Islet of Langerhans (tissue), 1 donor: ENCODE measurements around the gene GHRHR.

Experiments
- FAIRE-seq: peaks from one replicate; lab custom pipeline; 2011; peaks lifted over from hg19 to GRCh38; lab: Jason Lieb, UNC

The GHRHR gene

GRCh38 chr7:30986331-30986730 is 22.6 kb downstream of the GHRHR start:
- no peak for FAIRE-seq

DNA sequence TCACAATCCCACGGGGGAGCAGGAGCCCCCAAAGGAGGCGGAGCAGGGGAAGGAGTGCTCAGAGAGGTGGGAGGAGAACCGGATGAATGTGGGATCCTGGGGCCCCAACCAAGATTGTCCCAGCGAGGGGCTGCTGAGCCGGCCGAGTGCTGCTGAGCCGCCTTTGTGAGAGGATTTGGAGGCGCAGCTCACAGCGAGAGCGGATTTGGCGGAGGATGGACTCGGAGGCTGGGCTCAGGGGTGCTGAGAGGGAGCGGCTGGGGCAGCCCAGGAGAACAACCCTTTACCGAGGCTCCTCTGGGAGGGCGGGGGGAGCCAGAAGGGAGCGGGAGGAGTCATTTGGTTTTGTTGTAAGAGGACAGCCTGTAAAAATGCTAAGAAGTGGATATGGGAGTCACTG is 23.0 kb downstream of the GHRHR start:
- no peak for FAIRE-seq

DNA sequence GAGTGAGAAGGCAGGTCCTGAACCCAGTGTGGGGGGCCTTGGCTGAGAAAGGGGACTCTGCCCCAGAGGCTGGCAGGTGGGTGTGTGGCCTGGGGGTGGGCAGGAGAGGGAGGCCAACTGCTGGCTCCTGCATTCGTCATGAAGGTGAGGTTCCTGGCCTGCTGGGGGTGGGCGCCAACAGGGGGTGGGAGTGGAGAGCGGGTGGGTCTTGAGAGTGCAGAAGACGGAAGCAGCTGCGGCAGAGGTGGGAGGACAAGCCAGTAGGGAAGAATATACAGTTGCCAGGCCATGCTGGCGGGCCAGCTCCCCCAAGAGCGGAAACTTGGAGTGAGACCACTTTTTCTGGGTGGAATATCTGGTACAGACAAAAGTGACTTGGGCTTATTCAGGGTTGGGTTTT is 23.4 kb downstream of the GHRHR start:
- no peak for FAIRE-seq

- FAIRE-seq: no peak
Measured at GRCh38 chr7:30987936-30988335, 24.2 kb downstream of the GHRHR start.

GRCh38 chr7:30988351-30989005 is 24.7 kb downstream of the GHRHR start:
- no peak for FAIRE-seq

GRCh38 chr7:30989008-30989823 is 25.5 kb downstream of the GHRHR start:
- FAIRE-seq: no peak

DNA sequence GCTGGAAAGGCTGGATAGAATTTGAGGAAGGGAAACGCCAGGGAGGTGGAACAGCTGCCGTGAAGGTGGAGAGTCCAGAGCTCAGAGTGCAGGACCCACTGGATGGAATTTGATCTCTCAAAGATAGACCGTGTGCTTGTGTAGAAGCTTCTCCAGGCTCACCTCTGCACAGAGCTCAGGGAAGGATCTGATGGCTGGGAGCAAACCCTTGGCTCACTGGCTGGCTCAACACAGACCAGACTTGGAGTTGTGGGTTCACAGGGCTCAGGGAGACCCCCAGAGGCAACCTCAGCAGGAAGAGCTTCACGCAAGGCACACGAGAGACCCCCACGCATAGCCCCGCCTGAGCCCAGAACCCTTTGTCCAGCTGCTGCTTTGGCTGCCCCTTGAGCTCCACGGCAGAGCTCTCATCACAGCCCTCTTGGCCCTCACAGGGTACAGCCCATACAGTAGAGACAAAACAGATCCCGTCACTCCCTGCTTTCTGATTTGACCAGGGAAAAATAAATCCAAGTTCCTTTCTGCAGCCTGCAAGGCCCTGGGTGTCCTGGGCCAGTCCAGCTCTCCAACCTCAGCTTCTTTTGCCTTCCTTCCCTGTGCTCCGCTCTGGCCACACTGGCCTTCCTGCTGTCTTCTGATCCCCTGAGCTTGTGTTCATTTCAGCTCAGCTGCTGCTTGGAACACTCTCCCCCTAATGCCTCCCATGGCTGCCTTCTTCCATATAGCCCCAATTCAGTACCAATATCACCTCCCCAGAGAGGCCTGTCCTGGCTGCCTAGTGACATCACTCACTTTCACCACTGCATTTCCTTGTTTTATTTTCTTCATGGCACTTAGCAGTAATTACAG is 26.3 kb downstream of the GHRHR start:
- FAIRE-seq: no peak

DNA sequence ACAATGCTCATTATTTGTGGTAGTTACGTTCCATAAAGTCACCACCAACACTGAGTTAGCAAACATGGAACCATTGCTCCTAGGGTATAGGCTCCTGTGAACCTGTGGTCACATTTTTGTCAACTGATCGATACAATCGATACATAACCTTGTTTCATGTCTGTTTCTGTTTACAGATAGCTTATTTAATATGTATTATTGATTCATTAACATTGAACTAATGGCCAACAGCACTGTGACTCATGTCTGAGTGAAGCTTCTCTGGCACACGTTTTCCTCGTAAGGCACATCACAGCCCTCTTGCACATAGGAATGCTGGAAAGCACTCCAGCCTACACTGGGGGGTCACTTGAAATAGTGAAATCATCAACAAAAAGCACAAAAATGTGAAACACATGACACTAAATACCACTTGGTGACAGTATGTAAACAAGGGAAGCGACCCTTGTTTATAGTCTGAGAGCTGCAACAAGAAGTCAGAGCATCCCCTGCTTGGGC is 27.0 kb downstream of the GHRHR start:
- FAIRE-seq: no peak

DNA sequence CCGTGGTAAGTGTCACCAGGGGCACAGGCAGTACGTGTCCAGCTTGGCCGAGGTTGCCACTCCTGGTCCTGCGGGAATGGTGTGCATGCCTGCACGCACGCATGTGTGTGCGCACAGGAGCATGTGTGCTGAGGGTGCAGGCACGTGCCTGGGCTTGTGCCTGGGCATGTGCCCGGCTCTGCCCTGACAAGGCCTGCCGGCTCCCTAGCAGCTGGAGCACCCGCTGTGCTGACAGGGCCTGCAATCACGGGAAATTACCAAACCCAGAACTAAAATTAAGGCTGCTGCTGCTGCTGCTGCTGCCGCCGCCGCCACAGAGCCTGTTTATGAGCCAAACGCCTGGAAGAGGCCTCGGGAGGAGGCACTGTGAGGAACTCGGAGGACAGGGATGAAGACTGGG is 28.7 kb downstream of the GHRHR start:
- no peak for FAIRE-seq

GRCh38 chr7:30994206-30995100 is 30.7 kb downstream of the GHRHR start:
- FAIRE-seq: no peak

GRCh38 chr7:30995536-30995935 is 31.8 kb downstream of the GHRHR start:
- no peak for FAIRE-seq

GRCh38 chr7:30996256-30996655 is 32.5 kb downstream of the GHRHR start:
- FAIRE-seq: no peak

GRCh38 chr7:30996883-30997282 is 33.1 kb downstream of the GHRHR start:
- no peak for FAIRE-seq

DNA sequence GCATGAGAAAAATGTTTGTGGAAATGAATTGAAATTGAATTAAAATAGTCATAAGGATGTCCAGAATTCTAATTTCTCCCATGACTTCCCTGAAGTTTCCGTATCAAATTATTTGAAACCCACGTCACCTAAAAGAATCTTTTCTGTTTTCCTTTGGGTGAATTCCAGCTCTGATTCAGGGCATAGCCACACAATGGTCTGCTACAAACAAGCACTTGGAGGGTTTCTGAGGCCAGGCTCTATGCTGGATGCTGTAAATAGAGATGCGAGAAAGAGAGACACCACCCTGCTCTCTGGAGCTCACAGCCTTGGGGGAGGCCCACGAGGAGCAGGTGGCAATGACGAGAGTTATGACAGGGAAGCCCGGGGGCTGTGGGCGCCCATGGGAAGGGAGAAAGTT is 33.6 kb downstream of the GHRHR start:
- FAIRE-seq: no peak

DNA sequence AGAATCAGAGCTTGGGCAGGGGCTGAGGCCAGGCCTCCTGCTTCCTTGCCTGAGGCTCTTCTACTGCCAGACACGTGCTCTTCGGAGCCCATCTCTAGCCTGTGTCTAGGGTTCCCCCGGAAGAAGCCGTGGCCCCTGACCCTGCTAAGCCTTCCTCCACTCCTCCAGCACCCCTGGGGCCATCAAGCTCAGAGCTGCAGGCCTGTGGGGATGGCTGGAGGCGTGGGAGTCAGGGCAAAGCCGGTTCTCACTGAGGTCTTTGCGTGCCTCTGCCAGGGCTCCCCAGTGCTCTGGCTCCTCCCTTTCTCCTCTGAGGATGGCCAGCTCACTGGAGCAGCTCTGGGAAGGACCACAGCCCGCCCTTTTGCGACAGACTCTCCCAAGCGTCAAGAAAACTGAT is 34.4 kb downstream of the GHRHR start:
- no peak for FAIRE-seq

DNA sequence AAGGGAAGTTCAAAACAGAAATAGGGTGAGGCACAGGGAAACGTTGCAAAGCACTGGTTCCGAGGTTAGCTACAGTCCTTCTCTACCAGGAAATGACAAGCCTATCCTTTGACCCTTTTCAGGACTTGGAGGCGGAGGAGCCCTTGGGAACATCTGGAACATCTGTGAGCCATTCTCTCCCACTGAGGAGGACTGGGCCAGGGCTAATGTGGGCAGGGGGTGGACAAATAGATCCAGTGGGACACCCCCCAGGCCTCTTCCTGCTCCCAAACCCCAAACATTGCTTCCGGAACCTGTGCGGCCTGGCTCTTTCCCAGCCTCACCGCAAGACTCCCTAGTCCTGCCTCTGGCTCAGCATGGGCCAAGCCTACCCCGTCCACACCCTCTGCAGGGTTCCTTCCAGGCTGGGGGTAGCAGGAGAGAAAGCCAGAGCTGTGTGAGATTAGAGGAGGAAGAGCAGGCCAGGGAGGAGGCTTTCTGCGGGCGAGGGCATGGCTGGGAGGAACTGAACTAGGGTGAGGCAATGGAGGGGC is 36.5 kb downstream of the GHRHR start:
- FAIRE-seq: no peak

DNA sequence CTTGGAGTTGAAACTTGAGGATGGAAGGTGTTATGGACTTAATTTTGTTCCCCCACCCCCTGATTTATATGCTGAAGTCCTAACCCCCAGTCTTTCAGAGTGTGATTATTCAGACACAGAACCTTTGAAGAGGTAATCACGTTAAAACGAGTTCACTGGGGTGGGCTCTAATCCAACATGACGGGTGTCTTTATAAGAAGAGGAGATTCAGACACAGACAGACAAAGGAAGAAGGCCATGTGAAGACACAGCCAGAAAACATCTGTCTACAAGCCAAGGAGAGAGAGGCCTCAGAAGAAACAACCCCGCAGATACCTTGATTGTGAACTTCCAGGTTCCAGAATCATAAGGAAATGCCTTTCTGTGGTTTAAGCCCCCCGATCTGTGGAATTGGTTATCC is 37.0 kb downstream of the GHRHR start:
- FAIRE-seq: no peak

DNA sequence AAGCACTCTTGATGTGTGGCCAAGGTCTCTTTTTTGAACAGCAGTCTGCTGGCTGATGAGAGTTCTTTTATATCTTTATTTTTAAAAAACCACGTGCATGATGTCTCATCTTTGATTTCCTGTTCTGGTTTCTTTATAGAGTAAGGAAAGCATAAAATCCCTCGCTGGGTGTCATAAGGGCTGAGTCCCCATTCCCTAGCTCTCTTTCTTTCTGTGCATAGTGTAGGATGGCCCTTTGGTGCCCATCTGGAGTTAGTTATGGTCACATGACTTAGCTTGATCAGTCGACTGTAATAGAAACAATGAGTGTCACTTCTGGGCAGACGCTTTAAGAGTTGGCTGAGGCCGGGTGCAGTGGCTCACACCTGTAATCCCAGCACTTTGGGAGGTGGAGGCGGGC is 38.5 kb downstream of the GHRHR start:
- no peak for FAIRE-seq

DNA sequence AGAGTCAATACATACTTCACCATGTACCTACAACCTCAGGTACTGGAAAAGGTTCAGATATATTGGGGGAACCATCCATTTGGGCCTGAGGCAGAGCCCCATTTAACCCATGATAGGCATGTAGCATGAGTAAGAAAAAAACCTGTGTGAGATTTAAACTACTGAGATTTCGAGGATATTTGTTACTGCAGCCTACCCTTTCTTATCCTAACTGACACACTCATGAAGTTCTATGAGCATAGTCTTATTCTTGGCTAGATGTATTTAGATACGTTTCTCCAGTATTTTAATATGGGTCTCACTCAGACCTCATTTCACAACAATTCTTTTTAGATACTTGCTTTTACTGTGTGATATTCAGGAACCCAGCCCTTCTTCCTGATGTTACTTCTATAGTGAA is 39.3 kb downstream of the GHRHR start:
- no peak for FAIRE-seq

- FAIRE-seq: no peak
Measured at GRCh38 chr7:31003721-31004120, 40.0 kb downstream of the GHRHR start.

GRCh38 chr7:31004393-31004792 is 40.6 kb downstream of the GHRHR start:
- no peak for FAIRE-seq

DNA sequence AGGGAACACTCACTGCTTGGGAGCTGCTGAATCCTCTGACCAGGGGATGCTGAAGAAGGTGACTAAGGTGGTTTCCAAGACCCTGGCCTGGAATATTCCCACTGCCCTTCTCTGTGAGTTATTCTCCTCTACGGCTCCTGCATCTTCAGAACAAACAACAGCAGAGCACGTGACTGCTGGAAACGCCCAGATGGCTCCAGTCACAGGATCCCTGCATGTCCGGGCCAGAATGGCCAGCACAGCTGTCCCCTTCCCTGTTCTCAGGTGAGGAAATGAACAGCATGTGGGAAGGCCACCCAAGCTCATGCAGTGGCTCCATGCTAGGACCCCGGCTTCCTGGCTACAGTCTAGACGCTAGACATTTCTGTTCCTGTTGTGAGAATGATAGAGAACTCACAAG is 43.1 kb downstream of the GHRHR start:
- no peak for FAIRE-seq
